Breast epithelium (tissue), 4 donors: ENCODE measurements around the gene DLX6. TPM values are rescaled to one million over a fixed set of nuclear protein-coding genes. Genes with fewer than 3 reads are reported as not detected.

Experiments used
- DNase-seq, 2 donors: peaks; one replicate each; pipeline ENCODE4 v3.0.0-alpha.2; 2019; ENCODE audit warnings: low spot score in 2 of 2
- H3K27ac ChIP-seq, 2 donors: fragments of 200-600 bp; sonication (generic) in 1 of 2; one replicate each; pipeline ENCODE4 v1.5.1; 2016 to 2019; ENCODE audit warnings: mild to moderate bottlenecking in 1 of 2
- H3K27me3 ChIP-seq, 2 donors: fragments of 200-600 bp; sonication (generic) in 1 of 2; one replicate each; pipeline versions ENCODE4 v1.5.1 to v1.6.0; 2017 to 2019; ENCODE audit warnings: control low read depth in 1 of 2, mild to moderate bottlenecking in 1 of 2
- H3K36me3 ChIP-seq: fragments of 200-600 bp; one replicate; pipeline ENCODE4 v1.5.1; 2019
- H3K4me1 ChIP-seq, 2 donors: fragments of 200-600 bp; sonication (generic); one replicate each; pipeline ENCODE4 v1.5.1; 2016 to 2019; ENCODE audit warnings: control low read depth in 1 of 2
- H3K4me3 ChIP-seq, 3 donors: fragments of 200-600 bp; sonication (generic); 1 replicate in 2 of 3; 2 replicates in 1 of 3; pipeline ENCODE4 v1.5.1; 2016 to 2019; ENCODE audit warnings: mild to moderate bottlenecking in 3 of 3, moderate library complexity in 2 of 3
- H3K9me3 ChIP-seq, 2 donors: fragments of 200-600 bp; sonication (generic) in 1 of 2; one replicate each; pipeline ENCODE4 v1.5.1; 2016 to 2019; ENCODE audit warnings: control low read depth in 1 of 2
- POLR2A ChIP-seq: fragments of 450-650 bp; IDR thresholded peaks from one replicate; pipeline ENCODE4 v1.6.1; 2016; ENCODE audit warnings: antibody characterized with exemption, mild to moderate bottlenecking, moderate library complexity
- POLR2AphosphoS5 ChIP-seq, 3 donors: sonication (generic); formaldehyde crosslinking; IDR thresholded peaks; one replicate each; pipeline ENCODE4 v1.6.1; 2017; ENCODE audit warnings: antibody characterized with exemption in 3 of 3
- intact Hi-C: fragments of 100-400 bp; cut with DNase I; formaldehyde crosslinking; loops from one replicate; pipeline ENCODE4 v1.15.1; 2023; ENCODE audit warnings: low total_unique reads
- total RNA-seq, 3 donors: library from RNA; depleted of rRNA; stranded (reverse); fragments of >200 nt; gene quantifications; one replicate each; pipeline ENCODE4 v1.1.0, GENCODE V29; 2016
- TF ChIP-seq, protein P1 (sequence below), 3 donors: fragments of 450-650 bp; IDR thresholded peaks; one replicate each; pipeline ENCODE4 v1.5.1; 2016 to 2017; ENCODE audit warnings: antibody characterized with exemption in 3 of 3, mild to moderate bottlenecking in 3 of 3, moderate library complexity in 3 of 3

Gene DLX6
- total RNA-seq, 3 donors from 2014 or later: under 0.01 TPM; not detected in 2

DNA sequence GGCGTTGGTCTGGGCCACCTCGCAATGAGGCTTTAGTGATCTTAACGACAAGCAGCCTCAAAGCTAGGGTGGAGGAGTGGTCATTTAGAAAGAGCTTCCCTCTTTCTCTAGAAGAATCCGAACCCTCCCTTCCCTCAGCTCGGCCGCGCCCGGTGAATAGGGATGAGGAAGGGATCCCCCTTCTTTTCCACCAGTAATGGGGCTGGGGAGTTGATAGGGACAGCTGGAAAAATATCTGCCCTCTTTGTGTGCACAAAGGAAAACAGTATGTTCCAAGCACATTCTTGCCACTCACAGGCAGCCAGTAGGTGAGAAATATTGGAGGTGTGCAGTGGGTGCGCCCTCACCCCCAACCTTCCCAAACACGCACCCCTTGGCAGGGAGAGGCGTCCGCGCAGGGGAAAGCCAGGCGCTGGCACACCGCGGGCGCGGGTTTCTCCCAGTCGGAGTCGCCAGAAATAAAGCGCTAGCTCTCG lies 12.8 kb downstream of the DLX6 start:
- intact Hi-C loops: no loop called here
- no peaks in the 10 kb centered on the region for H3K4me1 ChIP-seq
- H3K36me3 ChIP-seq: no peaks in the 10 kb centered on the region
- no peak for DNase-seq
- TF ChIP-seq POLR2A (no peak), POLR2AphosphoS5 (IDR thresholded peaks at IDR 0.05) (no peak)
- TF ChIP-seq, protein P1, sequence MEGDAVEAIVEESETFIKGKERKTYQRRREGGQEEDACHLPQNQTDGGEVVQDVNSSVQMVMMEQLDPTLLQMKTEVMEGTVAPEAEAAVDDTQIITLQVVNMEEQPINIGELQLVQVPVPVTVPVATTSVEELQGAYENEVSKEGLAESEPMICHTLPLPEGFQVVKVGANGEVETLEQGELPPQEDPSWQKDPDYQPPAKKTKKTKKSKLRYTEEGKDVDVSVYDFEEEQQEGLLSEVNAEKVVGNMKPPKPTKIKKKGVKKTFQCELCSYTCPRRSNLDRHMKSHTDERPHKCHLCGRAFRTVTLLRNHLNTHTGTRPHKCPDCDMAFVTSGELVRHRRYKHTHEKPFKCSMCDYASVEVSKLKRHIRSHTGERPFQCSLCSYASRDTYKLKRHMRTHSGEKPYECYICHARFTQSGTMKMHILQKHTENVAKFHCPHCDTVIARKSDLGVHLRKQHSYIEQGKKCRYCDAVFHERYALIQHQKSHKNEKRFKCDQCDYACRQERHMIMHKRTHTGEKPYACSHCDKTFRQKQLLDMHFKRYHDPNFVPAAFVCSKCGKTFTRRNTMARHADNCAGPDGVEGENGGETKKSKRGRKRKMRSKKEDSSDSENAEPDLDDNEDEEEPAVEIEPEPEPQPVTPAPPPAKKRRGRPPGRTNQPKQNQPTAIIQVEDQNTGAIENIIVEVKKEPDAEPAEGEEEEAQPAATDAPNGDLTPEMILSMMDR (IDR thresholded peaks at IDR 0.05): no peak
- no peaks in the 10 kb centered on the region for H3K9me3 ChIP-seq
- no peak overlapping the region for H3K27ac ChIP-seq
- H3K4me3 ChIP-seq: no peak overlapping the region
- peaks cover 0 to 100% of the 10 kb centered on the region in 2 donors for H3K27me3 ChIP-seq

DNA sequence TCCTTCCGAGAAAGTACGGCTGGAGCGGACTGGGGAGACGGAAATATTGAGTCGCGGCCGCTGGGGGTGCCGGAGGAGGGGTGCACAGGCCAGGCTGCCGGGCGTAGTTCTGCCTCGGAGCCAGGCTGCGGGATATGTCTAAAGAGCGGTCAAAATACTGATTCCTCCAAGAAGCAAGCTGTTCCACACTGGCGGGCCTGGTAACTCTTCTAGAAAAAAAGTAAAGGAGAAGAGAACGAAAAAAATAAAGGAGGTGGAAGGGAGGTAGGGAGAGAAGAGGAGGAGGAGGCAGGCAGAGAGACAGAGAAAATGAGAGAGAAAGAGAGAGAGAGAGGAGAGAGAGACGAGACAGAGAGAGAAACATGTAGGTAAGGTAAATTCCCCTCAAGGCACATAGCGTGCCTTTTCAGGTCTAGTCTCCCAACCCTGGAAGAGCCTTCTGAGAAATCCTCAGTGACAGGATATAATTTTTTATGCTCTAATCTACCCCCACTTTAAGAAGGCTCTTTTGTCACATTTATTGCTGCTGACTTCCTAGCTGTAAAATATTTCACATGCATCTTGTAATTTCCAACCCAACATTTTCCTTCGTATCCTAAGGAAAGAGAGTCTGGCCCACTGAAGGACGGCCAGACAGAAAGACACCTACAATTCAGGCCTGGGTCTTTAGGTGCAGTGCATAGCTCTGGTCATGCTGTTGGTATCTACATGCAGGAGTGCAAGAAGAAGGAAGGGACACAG lies 13.6 kb downstream of the DLX6 start:
- Histone ChIP-seq H3K27me3 (peaks cover 0 to 100% of the 10 kb centered on the region in 2 donors), H3K4me1 (peaks cover 0 to 2% of the 10 kb centered on the region in 2 donors), H3K27ac (no peak overlapping the region), H3K4me3 (no peak overlapping the region), H3K36me3 (no peaks in the 10 kb centered on the region), H3K9me3 (no peaks in the 10 kb centered on the region)
- no peak for DNase-seq
- TF ChIP-seq POLR2A (no peak), POLR2AphosphoS5 (IDR thresholded peaks at IDR 0.05) (no peak)
- TF ChIP-seq, protein P1 (IDR thresholded peaks at IDR 0.05): no peak
- intact Hi-C loops: no loop called here

DNA sequence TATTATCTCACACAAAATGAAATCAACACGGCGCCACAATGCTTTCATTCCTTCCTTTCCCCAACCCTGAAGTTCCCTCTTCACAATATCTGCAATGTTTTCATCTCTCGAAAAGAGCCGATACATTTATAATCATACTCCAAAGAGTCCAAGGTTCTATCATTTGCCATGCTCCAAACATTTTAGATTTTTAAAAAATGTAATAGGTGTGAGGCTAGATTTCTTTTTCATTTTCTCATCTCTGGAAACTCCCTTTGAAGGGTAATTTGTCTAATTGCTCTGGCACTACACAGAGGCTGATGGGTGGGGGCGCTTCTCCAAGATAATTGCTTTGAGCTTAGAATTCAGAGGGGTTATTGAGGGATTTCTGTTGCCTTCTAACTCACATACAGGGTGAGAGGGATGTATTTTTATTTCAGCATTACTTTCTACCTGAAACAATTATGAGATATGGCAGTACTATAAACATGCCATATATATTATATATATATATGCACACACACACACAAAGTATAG lies 14.4 kb downstream of the DLX6 start:
- Histone ChIP-seq H3K4me1 (peaks cover 6% of the 10 kb centered on the region in 2 donors), H3K27me3 (peaks cover 0 to 100% of the 10 kb centered on the region in 2 donors), H3K9me3 (no peaks in the 10 kb centered on the region), H3K4me3 (no peak overlapping the region), H3K36me3 (no peaks in the 10 kb centered on the region), H3K27ac (no peak overlapping the region)
- DNase-seq: no peak
- TF ChIP-seq, protein P1 (IDR thresholded peaks at IDR 0.05): no peak
- TF ChIP-seq POLR2AphosphoS5 (IDR thresholded peaks at IDR 0.05) (no peak), POLR2A (no peak)
- intact Hi-C loops: no loop called here

DNA sequence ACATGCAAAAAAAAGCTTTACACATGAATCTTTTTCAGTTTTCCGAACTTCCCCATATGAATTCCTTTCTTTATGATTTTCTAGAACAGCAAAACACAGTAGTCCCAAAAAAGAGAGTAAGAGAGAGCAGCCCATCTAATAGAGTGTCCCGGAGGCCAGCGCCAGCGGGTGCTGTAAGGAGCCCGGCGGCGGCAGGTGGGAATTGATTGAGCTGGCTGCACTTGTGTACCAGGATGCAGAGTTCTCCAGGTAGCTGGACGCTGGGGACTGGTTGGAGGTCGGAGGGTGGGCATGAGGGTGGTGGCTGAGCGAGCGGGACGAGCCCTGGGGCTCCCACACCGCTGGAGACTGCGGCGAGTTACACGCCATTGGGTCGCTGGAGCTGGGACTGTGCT lies 15.2 kb downstream of the DLX6 start:
- Histone ChIP-seq H3K9me3 (no peaks in the 10 kb centered on the region), H3K27ac (no peak overlapping the region), H3K27me3 (peaks cover 0 to 100% of the 10 kb centered on the region in 2 donors), H3K4me1 (peaks cover 6 to 8% of the 10 kb centered on the region in 2 donors), H3K4me3 (no peak overlapping the region), H3K36me3 (no peaks in the 10 kb centered on the region)
- DNase-seq: no peak
- TF ChIP-seq POLR2AphosphoS5 (IDR thresholded peaks at IDR 0.05): no peak
- TF ChIP-seq, protein P1 (IDR thresholded peaks at IDR 0.05): no peak
- TF ChIP-seq POLR2A: no peak
- intact Hi-C loops: no loop called here
